GM12878 (cell line): ENCODE results near the gene CCL23. TPM values are rescaled to one million over a fixed set of nuclear protein-coding genes. Genes with fewer than 3 reads are reported as not detected.

Experiments used
- ATAC-seq: fragments of 200-7000 bp; cut with Tn5 transposase; 3 replicates; pipeline ENCODE4 v1.9.1; 2020; ENCODE audit warnings: mild to moderate bottlenecking, moderate library complexity
- BruUV-seq: library from RNA; stranded (reverse); fragments of 400-500 nt; replicated peaks from 2 replicates; lab custom pipeline; 2021; lab: Mats Ljungman, UMichigan
- CTCF ChIA-PET: fragments of 300-600 bp; sonication (Branson Sonifier 250); formaldehyde crosslinking; extraction: SDS; loops from one replicate; lab custom pipeline; 2021; ENCODE audit warnings: inconsistent platforms; lab: Yijun Ruan, JAX
- POLR2A ChIA-PET: fragments of 350-600 bp; formaldehyde crosslinking; extraction: SDS; loops from one replicate; lab custom pipeline; 2021; ENCODE audit warnings: inconsistent platforms; lab: Charles Lee
- RAD21 ChIA-PET: fragments of 300-600 bp; sonication (Branson Sonifier 250); formaldehyde crosslinking; loops from one replicate; lab custom pipeline; 2023; ENCODE audit warnings: antibody characterized with exemption; ENCODE audit not compliant: unreplicated experiment; lab: Charles Lee
- SMC1A ChIA-PET: fragments of 300-600 bp; sonication (Branson Sonifier 250); formaldehyde crosslinking; loops from one replicate; lab custom pipeline; 2023; ENCODE audit not compliant: unreplicated experiment, uncharacterized antibody; lab: Charles Lee
- DNase-seq: peaks from one replicate; pipeline ENCODE4 v3.0.0-alpha.2; 2011; ENCODE audit warnings: low read depth, low spot score
- FAIRE-seq: peaks from 3 replicates; lab custom pipeline; 2011; peaks lifted over from hg19 to GRCh38; lab: Jason Lieb, UNC
- H2AFZ ChIP-seq: 2 replicates; pipeline ENCODE4 v1.6.0; 2011; ENCODE audit warnings: low read depth, low read length, control low read depth; ENCODE audit not compliant: control insufficient read depth
- H3K27ac ChIP-seq: 2 replicates; pipeline ENCODE4 v1.5.1; 2011; ENCODE audit warnings: control low read depth; ENCODE audit not compliant: control insufficient read depth, insufficient read depth
- H3K27me3 ChIP-seq, 2 experiments: replicated peaks in 1 of 2; 2 replicates each; pipeline versions ENCODE4 v1.6.0 to v1.6.1; 2011; ENCODE audit warnings: low read length in 1 of 2; ENCODE audit not compliant: control insufficient read depth in 2 of 2, insufficient read depth in 2 of 2
- H3K36me3 ChIP-seq, 2 experiments: 2 replicates each; pipeline ENCODE4 v1.5.1; 2011; ENCODE audit warnings: low read length in 1 of 2; ENCODE audit not compliant: control insufficient read depth in 2 of 2, insufficient read depth in 2 of 2
- H3K4me1 ChIP-seq: 2 replicates; pipeline ENCODE4 v1.6.1; 2011; ENCODE audit warnings: mild to moderate bottlenecking, low read length, moderate library complexity, mixed read lengths; ENCODE audit not compliant: control insufficient read depth, insufficient read depth
- H3K4me2 ChIP-seq: 2 replicates; pipeline ENCODE4 v1.6.0; 2011; ENCODE audit warnings: control low read depth; ENCODE audit not compliant: control insufficient read depth, insufficient read depth
- H3K4me3 ChIP-seq: fragments of 200-600 bp; sonication (generic); 2 replicates; pipeline ENCODE4 v1.5.1; 2016
- H3K79me2 ChIP-seq: 2 replicates; pipeline ENCODE4 v1.6.0; 2011; ENCODE audit warnings: low read length; ENCODE audit not compliant: control insufficient read depth, insufficient read depth
- H3K9ac ChIP-seq: 2 replicates; pipeline ENCODE4 v1.8.0; 2011; ENCODE audit warnings: low read length, control low read depth, mixed read lengths; ENCODE audit not compliant: control insufficient read depth, insufficient read depth
- H3K9me3 ChIP-seq: replicated peaks from 3 replicates; pipeline ENCODE4 v1.5.1; 2011; ENCODE audit warnings: mild to moderate bottlenecking, low read length; ENCODE audit not compliant: control insufficient read depth, insufficient read depth
- H4K20me1 ChIP-seq: 2 replicates; pipeline ENCODE4 v1.6.0; 2011; ENCODE audit not compliant: control insufficient read depth, insufficient read depth
- ATF3 ChIP-seq: IDR thresholded peaks from 2 replicates; pipeline ENCODE4 v1.6.1; 2011; ENCODE audit warnings: low read depth, mild to moderate bottlenecking, low read length, moderate library complexity, borderline replicate concordance; ENCODE audit errors: extremely low read depth
- BHLHE40 ChIP-seq, 2 experiments: fragments of 450-650 bp in 1 of 2; IDR thresholded peaks; 2 replicates each; pipeline ENCODE4 v1.6.1; 2011 to 2017; ENCODE audit warnings: low read depth in 2 of 2, borderline replicate concordance in 1 of 2, improper control_type of control experiment in 1 of 2, low read length in 1 of 2, mild to moderate bottlenecking in 1 of 2
- CHD1 ChIP-seq: IDR thresholded peaks from 2 replicates; pipeline ENCODE4 v1.6.1; 2012; ENCODE audit warnings: low read depth, low read length, improper control_type of control experiment
- CREB1 ChIP-seq: IDR thresholded peaks from 2 replicates; pipeline ENCODE4 v1.6.1; 2012; ENCODE audit warnings: low read depth, mild to moderate bottlenecking, inconsistent platforms
- HDAC6 ChIP-seq: fragments of 200-600 bp; sonication (generic); IDR thresholded peaks from one replicate; pipeline ENCODE4 v1.8.0; 2017; ENCODE audit warnings: antibody characterized with exemption; ENCODE audit not compliant: unreplicated experiment
- HSF1 ChIP-seq: fragments of 150-350 bp; IDR thresholded peaks from 2 replicates; pipeline ENCODE4 v1.6.1; 2014; ENCODE audit warnings: mild to moderate bottlenecking, low read depth, low read length
- MEF2B ChIP-seq: fragments of 450-650 bp; IDR thresholded peaks from 2 replicates; pipeline ENCODE4 v1.6.1; 2018; ENCODE audit warnings: mild to moderate bottlenecking, moderate library complexity; ENCODE audit not compliant: partially characterized antibody, poor library complexity, severe bottlenecking
- MTA2 ChIP-seq: fragments of 450-650 bp; IDR thresholded peaks from 2 replicates; pipeline ENCODE4 v1.6.1; 2016; ENCODE audit warnings: low read depth, mild to moderate bottlenecking, moderate library complexity
- MXI1 ChIP-seq: fragments of 150-350 bp; IDR thresholded peaks from 2 replicates; pipeline ENCODE4 v1.6.1; 2011; ENCODE audit warnings: low read depth, mild to moderate bottlenecking, inconsistent platforms, low read length, improper control_type of control experiment
- MYC ChIP-seq: IDR thresholded peaks from 2 replicates; pipeline ENCODE4 v1.6.1; 2011; ENCODE audit warnings: mild to moderate bottlenecking, low read length, moderate library complexity, inconsistent platforms; ENCODE audit not compliant: insufficient read depth, insufficient replicate concordance, insufficient read length, severe bottlenecking
- POLR2A ChIP-seq: IDR thresholded peaks from 2 replicates; pipeline ENCODE4 v1.6.1; 2011; ENCODE audit warnings: low read depth, mild to moderate bottlenecking, low read length
- SMARCA5 ChIP-seq: fragments of 450-650 bp; IDR thresholded peaks from 2 replicates; pipeline ENCODE4 v1.6.1; 2017; ENCODE audit warnings: mild to moderate bottlenecking
- SMC3 ChIP-seq: IDR thresholded peaks from 2 replicates; pipeline ENCODE4 v1.6.1; 2011; ENCODE audit warnings: low read length, improper control_type of control experiment, borderline replicate concordance
- SREBF1 ChIP-seq: IDR thresholded peaks from 2 replicates; pipeline ENCODE4 v1.6.1; 2012; ENCODE audit warnings: mild to moderate bottlenecking, low read length
- STAT3 ChIP-seq: IDR thresholded peaks from 2 replicates; pipeline ENCODE4 v1.6.1; 2011; ENCODE audit warnings: low read depth, low read length, improper control_type of control experiment
- TCF3 ChIP-seq: IDR thresholded peaks from 2 replicates; pipeline ENCODE4 v1.6.1; 2012; ENCODE audit warnings: low read depth, mild to moderate bottlenecking, low read length, borderline replicate concordance; ENCODE audit not compliant: insufficient read depth
- YY1 ChIP-seq: IDR thresholded peaks from 2 replicates; pipeline ENCODE4 v1.6.1; 2011; ENCODE audit warnings: low read depth, mild to moderate bottlenecking, low read length
- ZBTB11 ChIP-seq: fragments of 450-650 bp; formaldehyde crosslinking; IDR thresholded peaks from 2 replicates; pipeline ENCODE4 v1.5.0; 2022; ENCODE audit warnings: mild to moderate bottlenecking, missing genetic modification characterization
- ZNF274 ChIP-seq: IDR thresholded peaks from one replicate; pipeline ENCODE4 v1.8.0; 2011; ENCODE audit not compliant: insufficient read length, insufficient read depth
- WGBS: methylation state at CpG from one replicate; pipeline ENCODE4 v1.1.6; 2016; ENCODE audit warnings: low lambda C conversion rate; ENCODE audit not compliant: insufficient replicate concordance, insufficient coverage; ENCODE audit errors: missing lambda C conversion rate; 5-methylcytosine and 5-hydroxymethylcytosine counted together
- in situ Hi-C: fragments of 300-500 bp; cut with MboI; formaldehyde crosslinking; loops from 9 replicates; pipeline ENCODE4 v1.14.3; 2018; ENCODE audit warnings: mixed read lengths
- intact Hi-C: fragments of 100-400 bp; cut with micrococcal nuclease; formaldehyde crosslinking; loops from one replicate; pipeline ENCODE4 v1.14.2; 2022; ENCODE audit not compliant: unreplicated experiment
- polyA plus RNA-seq, 11 experiments: library from polyadenylated mRNA; depleted of rRNA in 4 of 11; unstranded in 6 of 11; stranded (reverse) in 5 of 11; fragments of >200 nt; fragmentation: Nextera tagmentation in 4 of 11; fragmentation: Illumina TruSeq in 1 of 11; extraction: Ambion mirVana in 4 of 11; extraction: Trizol in 1 of 11; gene quantifications; 1 replicate in 1 of 11; 2 replicates in 10 of 11; pipeline versions ENCODE4 v1.2.1 to v1.2.3, GENCODE V29; 2011 to 2016; ENCODE audit warnings: inconsistent platforms in 2 of 11, missing spikeins in 2 of 11, low read depth in 1 of 11
- total RNA-seq, 4 experiments: library from RNA; depleted of rRNA in 3 of 4; stranded (reverse); fragments of >200 nt in 3 of 4; fragmentation: Illumina TruSeq in 1 of 4; extraction: Trizol in 1 of 4; gene quantifications; 2 replicates each; pipeline versions ENCODE4 v1.2.1 to v1.2.3, GENCODE V29; 2013 to 2021

CCL23 gene
- total and polyA plus RNA-seq, 10 of the 15 experiments (the other 5 are each of a cell fraction or from before 2014, with no cell fraction given): 0.15 to 0.62 (median 0.41) TPM; not detected in 6

DNA sequence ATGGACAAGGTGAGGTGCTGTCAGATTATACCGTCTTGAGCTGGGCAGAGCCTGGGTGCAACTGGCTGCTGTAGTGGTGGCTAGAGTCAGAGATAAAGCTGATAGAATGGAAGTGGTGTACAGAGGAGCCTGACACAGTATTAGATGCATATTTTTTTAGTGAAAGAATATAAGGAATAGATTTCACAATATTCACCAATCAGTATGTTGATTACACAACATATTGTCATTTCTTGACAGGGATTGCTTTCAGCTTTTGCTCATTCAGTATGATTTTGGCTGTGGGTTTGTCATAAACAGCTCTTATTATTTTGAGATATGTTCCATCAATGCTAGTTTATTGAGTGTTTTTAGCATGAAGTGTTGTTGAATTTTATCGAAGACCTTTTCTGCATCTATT, 1.7 kb upstream of the CCL23 start:
- FAIRE-seq (no peak), DNase-seq (no peak), ATAC-seq (no peak)
- ChIA-PET CTCF (interaction anchor here (0.7 to 1.8 kb wide), 5 partner anchors 8 to 53 kb away, joined by 3 to 5 read pairs (median 3); no protein-coding TSS in a partner anchor), POLR2A (no interaction called here), RAD21 (no interaction called here), SMC1A (interaction anchor here (1.4 to 2.0 kb wide), 2 partner anchors 42 to 50 kb away, joined by 3 to 6 read pairs; no protein-coding TSS in a partner anchor)
- Histone ChIP-seq H3K4me1 (no peaks in the 10 kb centered on the region), H3K4me3 (no peak overlapping the region), H3K79me2 (no peaks in the 10 kb centered on the region), H2AFZ (no peak overlapping the region), H4K20me1 (no peaks in the 10 kb centered on the region), H3K9me3 (no peaks in the 10 kb centered on the region; the same call in 2 of the 3 replicates), H3K9ac (no peak overlapping the region), H3K36me3 (no peaks in the 10 kb centered on the region), H3K27me3 (no peaks in the 10 kb centered on the region; a peak in 1 of 4 replicates), H3K4me2 (no peak overlapping the region), H3K27ac (no peak overlapping the region)
- in situ Hi-C loops: no loop called here
- 89% methylated on average over 2 of the region's 2 CpGs for WGBS
- no TSS peak for BruUV-seq
- intact Hi-C loops: no loop called here
- TF ChIP-seq YY1 (no peak), TCF3 (no peak), MYC (no peak), ZBTB11 (CRISPR knock-in tag) (no peak), ZNF274 (no peak), SMARCA5 (no peak), MXI1 (no peak), MTA2 (no peak), STAT3 (no peak), SREBF1 (no peak), ATF3 (no peak), MEF2B (no peak), POLR2A (no peak), SMC3 (no peak), HDAC6 (no peak), BHLHE40 (IDR thresholded peaks at IDR 0.05; ENCODE audit: borderline replicate concordance in 1 of 2, low read depth in 2 of 2, low read length in 1 of 2) (no peak), CREB1 (no peak), HSF1 (no peak), CHD1 (no peak)
